Measurements from ENCODE around the gene SOS2.
A peak's percentile ranks its signal among the peaks of the same experiment; 100 is the strongest.
"Not testable (repeated sequence)": the region's sequence is repeated elsewhere in the genome, so short reads cannot be mapped to it uniquely, and the experiment has no call there.

Gene SOS2

DNA sequence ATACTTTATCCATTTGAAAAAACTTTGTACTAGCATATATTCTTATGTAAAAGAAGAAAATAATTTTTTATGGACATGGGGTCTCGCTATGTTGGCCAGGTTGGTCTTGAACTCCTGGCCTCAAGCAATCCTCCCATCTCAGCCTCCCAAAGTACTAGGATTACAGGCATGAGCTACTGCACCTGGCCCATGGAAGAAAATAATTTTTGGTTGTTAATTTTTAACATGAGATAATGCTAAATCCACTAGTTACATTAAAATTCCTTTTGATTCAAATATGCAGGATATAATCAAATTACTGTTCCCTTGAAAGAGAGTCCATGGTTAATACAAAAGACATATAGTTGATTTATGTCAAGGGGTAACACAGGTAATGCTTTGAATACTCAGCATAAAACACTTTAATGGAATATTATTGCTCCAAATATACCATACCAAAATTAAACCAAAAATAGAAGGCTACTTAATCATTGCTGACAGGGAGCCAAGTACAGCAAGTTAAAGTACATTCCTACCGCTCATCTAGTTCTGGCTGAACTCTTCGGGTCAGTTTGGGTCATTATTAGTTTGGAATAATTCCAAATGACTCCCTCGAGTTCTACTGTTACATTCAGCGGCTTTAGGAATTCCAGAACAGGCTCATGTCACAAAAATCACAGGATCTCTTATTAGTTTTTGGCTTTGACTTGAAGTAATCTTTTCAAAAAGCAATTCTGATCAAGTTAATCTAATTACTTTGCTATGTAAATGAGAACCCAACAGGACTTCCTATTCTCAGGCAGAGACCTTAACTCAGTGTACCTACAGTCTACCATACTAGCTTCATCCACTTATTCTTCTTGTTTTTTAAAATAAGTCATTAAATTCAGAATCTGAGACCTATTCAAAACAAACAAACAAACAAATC lies 6.1 kb downstream of the SOS2 start:
- no peak for DNase-seq

DNA sequence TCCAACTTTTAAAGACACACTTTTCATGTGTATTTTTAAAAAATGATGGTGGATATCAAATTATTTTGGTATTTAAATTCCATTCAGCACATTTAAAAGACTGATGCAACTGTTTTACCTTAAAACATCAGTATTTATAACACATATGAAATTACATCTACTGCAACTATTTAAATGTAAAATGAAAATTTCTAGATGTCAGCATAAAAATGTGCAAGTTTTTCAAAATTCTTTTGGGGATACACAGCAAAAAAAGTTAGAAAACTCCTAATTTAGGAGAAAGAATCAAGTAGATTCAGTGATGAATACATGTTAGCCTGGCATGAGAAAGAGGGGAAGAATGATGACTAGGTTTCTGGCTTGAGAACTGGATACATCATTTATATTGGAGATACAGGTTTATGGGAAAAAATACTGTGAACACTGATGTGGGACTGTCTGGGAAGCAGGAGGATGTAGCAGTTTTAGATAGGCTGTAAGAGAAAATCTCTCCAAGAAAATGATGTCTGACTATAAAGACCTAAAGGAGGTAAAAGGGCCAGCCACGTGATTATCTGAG lies 9.2 kb downstream of the SOS2 start:
- no peak for DNase-seq

DNA sequence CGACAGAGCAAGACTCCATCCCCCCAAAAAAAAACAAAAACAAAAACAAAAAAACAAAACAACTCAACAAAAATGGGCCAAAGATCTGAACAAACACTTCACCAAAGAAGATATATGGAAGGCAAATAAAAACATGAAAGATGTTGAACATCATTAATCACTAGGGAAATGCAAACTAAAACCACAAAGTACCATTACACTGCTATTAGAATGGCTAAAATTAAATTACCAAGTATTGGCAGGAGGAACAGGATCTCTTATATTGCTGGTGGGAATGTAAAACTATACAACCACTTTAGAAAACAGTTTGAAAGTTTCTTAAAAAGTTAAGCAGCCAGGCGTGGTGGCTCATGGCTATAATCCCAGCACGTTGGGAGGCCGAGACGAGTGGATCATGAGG lies 12.9 kb downstream of the SOS2 start:
- no peak for DNase-seq

DNA sequence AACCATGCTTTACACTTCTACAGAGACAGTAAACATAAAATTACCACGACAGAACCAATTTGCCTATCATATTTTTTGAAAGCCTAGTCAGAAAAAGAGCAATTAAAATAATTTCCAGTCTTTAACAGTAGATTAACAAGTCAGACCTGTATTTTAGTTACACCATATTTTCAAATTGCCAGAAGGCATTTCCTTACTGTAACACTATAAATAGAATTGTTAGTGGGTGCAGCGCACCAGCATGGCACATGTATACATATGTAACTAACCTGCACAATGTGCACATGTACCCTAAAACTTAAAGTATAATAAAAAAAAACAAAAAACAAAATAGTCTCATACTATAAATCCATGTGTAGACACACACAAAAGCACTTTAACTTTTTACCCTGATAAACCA lies 16.0 kb downstream of the SOS2 start:
- no peak for DNase-seq

DNA sequence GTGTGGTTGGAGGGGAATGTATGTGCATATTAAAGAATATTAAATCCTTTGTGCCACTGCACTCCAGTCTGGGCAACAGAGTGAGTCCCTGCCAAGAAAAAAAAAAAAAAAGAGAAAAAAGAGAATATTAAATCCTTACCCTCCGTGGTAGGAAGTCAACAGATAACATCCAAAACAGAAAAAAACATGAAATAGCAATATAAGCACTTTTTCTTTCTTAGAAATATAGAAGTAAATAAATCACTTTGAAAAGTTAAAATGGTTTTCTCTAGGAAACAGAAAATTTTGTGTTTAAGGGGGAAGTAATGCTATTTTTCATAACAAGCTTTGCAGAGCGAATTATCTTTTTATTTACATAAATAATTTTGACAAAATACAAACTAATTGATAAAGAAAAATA lies 17.6 kb downstream of the SOS2 start:
- no peak for DNase-seq

DNA sequence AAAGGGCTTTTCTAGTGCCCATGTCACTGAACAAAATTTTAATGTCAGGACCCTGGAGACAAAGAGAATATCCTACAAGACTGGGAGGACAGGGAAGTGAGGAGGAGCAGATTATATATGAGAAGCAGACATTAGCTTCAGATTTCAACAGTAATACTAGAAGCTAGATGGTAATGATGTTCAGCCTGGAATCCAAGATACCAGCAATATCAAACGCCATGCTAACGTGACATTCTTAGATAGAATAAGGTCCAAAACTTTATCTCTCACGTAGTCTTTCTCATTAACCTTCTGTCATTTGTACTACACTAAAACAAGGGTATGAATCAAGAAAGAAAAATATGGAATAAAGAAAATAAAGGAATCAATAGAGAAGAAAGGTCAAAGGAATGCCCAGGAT lies 18.7 kb downstream of the SOS2 start:
- DNase-seq = no peak

DNA sequence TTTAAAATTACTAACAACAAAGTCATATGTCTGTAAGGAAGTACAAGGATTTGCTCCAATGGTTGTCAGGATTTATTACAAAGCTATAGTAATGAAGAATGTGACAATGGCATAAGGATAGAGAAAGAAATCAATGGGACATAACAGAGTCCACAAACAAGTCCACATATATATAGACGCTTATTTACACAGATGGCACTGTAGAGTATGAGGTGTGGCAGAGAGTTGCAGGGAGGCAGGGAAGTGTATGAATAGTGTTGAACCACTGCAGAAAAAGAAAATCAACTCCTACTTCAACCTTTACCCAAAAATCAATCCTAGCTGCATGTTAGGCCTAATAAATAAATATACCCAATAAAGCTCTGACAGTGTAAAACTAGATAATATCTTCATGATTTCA lies 21.3 kb downstream of the SOS2 start:
- no peak for DNase-seq

DNA sequence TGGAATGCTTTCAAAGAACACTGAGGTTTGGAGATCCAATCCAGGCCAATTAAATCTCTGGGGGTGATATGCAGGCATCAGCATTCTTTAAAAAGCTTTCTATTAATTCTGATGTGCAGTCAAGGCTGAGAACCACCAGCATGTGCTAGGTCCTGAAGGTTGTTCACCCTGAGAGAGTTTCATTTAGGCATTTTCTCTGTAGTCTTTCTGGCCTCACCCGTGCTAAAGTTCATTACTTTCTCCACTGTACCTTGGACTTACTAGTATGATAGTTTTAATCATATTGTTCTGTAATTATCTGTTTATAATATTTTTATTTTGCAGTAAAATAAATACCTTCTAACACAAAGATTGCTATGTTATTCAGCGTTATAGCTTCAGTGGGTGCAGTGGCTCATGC lies 32.9 kb downstream of the SOS2 start:
- no peak for DNase-seq

DNA sequence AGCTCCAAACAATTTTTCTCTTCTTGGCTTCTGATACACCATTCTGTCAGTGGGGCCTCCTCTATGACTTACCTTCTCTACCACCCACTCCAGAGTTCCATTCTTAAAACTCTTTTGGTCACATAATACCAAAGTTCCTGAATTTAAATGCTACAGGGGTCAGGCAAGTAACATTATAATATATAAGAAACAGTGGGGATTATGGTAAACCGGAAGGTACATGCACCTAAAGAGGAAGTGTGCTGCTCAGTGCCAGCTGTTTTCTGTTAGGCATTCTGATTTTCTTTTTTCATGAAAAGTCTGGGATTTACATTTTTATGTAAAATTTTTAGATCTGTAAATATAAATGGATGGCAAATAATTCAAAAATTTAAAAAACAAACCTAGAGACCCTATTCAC lies 39.9 kb downstream of the SOS2 start:
- no peak for DNase-seq

DNA sequence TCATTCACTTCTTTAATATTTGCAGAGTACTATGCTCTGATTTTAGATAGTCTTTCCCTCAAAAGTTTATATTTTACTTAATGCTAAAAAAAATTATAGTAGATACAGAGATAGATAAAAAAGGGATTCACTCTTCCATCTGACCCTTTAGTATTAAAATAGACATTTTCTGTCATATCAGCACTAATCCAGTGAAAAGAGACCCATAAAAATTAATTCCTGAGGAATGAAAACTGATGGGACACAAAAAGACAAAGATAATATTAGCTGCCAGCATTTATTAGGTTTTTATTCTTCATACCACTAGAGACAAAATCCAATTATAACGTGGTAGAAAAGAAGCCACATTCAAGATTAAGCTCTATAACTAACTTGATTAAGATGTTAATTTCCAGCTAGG lies 45.3 kb downstream of the SOS2 start:
- DNase-seq = no peak

DNA sequence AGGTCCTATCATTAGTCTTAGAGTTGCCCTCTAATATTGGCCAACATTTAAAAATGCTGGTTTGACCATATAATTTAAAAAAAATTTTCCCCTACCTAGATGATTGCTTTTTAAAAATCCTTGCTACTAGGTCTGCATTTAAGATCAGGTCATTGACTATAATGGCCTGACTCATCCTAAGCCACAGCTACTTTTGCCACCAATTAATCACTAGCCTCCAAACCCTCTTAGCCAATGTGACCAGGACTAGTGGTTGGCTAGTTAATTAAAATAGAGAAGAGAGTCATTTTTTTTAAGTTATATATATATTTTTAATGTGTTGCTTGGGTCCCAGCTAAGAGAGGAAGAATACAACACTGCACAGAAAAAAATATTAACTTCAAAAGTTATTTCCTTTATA lies 57.5 kb downstream of the SOS2 start:
- DNase-seq = no peak

DNA sequence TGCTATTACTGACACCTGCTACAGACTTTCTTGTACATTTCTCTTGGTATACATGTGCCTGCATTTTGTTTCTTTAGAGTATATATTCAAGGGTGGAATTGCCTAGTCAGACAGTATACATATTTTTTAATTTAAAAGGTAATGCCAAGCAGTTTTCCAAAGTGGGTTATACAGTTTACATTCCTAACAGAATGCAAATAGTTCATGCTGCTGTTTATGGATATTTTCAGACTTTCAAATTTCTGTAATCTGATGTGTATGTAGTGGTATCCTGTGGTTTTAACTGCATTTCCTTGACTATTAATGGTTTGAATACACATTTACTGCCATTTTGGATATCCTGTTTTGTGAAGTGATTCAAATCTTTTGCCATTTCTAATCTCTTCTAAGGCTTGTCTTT lies 59.5 kb downstream of the SOS2 start:
- DNase-seq = no peak

DNA sequence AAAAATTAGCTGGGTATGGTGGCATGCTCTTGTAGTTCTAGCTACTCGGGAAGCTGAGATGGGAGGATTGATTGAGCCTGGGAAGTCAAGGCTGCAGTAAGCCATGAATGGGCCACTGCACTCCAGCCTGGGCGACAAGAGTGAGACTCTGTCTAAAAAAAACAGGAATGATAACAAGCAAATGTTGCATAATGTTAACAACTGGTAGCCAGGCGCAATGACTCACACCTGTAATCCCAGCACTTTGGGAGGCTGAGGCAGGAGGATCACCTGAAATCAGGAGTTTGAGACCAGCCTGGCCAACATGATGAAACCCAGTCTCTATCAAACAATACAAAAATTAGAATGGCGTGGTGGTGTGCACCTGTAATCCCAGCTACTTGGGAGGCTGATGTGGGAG lies 64.0 kb downstream of the SOS2 start:
- not testable (repeated sequence) for DNase-seq

DNA sequence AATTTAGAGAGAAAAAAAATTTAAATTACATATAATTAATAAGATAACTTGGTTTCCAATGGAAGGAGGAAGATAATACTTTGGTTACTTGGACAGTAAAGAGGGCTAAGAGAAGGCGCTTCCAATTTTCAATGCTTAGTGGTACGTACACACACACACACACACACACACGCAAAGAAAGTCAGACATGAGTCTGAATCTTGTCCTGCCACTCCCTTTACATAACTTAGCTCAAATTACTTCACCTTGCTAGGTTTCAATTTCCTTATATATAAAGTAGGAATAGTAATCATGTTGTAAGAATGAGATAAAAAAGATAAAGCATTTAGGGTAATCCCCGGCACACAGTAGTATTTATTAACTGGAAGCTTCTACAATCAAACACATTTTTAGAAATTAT lies 75.3 kb downstream of the SOS2 start:
- no peak for DNase-seq

DNA sequence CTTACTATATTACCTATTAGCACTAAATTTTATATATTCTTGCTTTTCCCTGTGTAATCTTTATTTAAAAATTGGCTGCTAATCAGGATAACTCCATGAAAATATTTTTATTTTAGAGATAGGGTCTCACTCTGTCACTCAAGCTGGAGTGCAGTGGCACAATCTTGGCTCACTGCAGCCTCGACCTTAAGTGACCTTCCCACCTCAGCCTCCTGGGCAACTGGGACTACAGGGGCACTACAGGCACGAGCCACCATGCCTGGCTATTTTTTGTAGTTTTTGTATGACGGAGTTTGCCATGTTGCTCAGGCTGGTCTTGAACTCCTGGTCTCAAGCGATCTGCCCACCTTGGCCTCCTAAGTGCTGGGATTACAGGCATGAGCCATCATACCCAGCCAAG lies 82.6 kb downstream of the SOS2 start:
- DNase-seq = no peak

DNA sequence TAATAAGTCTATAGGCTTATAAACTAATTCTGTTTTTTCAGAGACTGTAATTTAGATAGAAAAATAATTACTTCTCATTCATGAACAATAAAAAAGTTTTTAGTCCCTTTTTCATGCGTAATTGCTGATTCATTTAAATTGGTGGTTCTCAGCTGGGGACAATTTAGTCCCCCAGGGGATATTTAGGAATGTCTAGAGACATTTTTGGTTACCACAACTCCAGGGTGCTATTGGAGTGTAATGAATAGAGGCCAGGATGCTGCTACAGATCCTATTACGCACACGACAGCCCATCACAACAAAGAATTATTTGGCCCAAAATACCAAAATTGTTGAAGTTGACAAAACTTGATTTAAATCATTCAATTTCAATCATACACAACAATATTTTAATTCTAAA lies 92.2 kb downstream of the SOS2 start:
- DNase-seq = no peak

DNA sequence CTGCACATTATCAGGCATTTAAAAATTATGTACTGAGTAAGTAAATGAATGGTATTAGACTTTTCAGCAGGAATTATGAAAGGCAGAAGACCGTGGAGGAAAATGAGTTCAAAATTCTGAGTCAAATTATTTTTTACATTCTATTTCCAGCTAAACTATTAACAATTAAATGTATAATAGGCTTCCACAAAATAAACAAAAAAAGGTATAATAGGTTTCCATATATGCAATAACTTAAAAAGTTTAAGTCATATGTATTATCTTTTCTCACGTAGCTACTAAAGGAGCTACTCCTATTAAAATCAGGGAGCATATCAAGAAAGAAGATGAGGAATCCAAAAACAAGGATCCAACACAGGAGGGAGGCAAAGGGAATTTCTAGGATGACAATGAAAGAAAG lies 103.6 kb downstream of the SOS2 start:
- DNase-seq = no peak

DNA sequence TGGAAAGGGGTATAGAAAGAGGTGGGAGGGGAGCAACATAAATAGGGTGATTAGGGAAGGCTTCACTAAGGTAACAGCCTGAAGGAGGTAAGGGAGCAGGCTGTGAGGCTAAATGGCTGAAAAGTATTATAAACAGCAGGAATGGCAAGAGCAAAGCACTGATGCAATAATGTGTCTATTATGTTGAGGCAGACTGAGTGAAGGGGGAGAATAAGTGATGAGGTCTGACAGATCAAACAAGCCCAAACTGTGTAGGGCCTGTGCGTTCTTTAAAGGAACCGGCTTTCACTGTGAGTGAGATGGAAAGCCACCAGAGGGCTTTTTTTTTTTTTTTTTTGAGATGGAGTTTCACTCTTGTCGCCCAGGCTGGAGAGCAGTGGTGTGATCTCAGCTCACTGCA lies 108.3 kb downstream of the SOS2 start:
- DNase-seq = no peak

DNA sequence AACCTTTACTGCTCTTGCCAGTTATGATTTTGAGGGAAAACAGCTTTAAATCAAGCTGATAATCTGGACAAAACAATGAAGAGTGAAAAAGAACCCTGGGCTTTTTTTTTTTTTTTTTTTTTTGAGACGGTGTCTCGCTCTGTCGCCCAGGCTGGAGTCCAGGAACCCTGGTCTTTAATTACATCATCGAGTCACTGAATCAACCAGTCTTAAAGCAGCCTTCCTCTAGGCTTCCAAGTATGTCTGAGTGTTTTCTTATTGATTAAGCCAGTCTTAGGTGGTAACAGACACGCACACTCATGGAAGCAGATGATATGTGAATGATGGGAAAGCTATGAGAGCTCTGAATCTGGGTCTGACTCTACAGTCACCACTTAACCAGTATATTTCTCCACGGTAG lies 109.1 kb downstream of the SOS2 start:
- no peak for DNase-seq

DNA sequence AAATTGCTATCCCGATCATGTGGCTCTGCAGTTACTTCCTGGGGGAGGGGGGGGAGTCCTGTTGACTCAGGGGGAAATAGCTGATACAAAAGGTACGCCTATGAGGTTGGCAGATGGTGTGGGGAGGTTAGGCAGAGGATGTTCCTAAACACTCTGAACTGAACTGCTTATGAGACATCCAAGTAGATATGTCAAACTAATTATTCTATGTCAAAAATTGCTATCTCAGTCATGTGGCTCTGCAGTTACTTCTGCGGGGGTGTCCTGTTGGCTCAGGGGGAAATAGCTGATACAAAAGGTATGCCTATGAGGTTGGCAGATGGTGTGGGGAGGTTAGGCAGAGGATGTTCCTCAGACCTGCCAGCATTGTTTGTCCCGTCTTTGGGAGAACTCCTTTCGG lies 109.9 kb downstream of the SOS2 start:
- DNase-seq = no peak

DNA sequence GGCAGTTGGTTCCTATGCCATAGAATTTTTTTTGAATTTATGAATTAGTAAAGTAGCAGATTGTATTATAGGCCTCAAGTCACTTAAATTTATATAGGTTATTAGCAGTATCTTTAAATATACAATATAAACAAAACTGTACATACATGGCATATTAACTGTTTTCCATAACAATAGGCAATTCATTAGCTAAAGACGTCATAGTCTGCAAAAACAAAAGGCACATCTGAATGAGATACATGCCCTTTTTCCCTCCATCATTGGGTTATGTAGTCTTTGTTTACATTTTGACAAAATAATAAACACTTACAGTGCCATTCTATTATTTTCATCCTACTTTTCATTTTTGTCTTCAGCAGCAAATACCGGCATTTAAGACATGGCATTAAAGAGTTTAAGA lies 113.9 kb downstream of the SOS2 start:
- DNase-seq = no peak

DNA sequence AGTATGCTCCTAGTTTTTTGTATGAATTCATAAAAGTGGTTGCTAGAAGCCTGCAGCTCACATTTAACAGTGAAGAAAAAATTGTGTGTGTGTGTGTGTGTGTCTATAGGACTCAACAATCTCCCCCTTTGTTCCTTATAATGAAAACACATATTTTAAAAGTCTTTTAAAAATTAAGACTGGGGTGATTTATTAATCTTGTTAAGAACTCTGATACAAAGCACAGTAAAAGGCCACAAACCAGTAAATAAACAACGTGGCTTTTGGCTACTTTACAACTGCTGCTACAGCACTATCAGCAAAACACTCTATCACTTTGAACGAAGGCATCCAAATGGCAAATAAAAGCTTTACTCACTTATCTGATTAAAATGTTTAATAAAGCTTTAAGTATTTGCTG lies 114.4 kb downstream of the SOS2 start:
- no peak for DNase-seq

DNA sequence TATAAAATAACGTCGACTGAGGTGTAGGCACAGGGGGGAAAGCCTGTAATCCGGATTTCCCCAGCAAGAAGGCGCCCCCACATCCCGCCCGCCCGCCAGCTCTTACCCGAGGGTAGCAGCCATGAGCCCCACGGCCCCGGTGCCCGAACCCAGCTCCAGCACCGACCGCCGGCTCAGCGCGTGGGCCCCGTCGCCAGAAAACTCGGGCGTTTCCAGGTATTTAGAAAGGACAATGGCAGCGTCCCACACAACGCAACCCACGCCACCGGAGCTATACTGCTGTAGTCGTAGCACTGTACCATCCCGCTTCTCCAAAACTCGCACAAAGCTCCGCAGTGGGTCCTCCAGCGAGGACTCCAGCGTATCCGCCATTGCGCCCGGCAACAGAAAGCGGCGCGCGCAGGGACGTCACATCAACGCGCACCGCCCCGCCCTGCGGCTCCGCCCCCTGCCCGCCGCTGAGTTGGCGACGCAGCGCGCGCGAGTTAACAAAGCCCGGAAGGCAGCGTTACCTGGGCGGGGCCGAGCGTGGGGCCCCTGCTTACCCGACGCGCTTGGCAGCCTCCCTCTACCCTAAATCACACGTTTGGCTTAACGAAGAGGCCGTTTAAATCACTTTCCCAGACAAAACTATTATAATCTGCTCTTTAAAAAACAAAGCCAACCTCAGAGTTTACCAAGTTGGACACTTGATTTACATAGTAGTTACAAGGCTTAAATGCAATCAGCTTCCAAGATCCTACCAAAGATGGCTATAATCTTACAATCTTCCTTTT lies 115.0 kb downstream of the SOS2 start, which contains the start of gene VCPKMT:
Gene VCPKMT (minus strand): TSS at position 392 of the 776 bp plus-strand sequence. CDS start 20 bp downstream, at position 372.
- peak; percentile 61 for DNase-seq
